GM12891 (cell line): ENCODE results near the gene AKAP7.

ENCODE experiments used
- DNase-seq: peaks from one replicate; pipeline ENCODE4 v3.0.0; 2011; ENCODE audit warnings: low spot score; ENCODE audit not compliant: insufficient read length
- FAIRE-seq: peaks from 2 replicates; lab custom pipeline; 2011; peaks lifted over from hg19 to GRCh38; lab: Jason Lieb, UNC
- PAX5 ChIP-seq: IDR thresholded peaks from 2 replicates; pipeline ENCODE4 v1.6.1; 2011; ENCODE audit warnings: low read length, moderate library complexity, mild to moderate bottlenecking; ENCODE audit not compliant: insufficient read depth, severe bottlenecking
- POLR2A ChIP-seq: IDR thresholded peaks from 2 replicates; pipeline ENCODE4 v1.6.1; 2011; ENCODE audit warnings: low read depth, low read length, control low read depth
- POLR2AphosphoS5 ChIP-seq: IDR thresholded peaks from 2 replicates; pipeline ENCODE4 v1.6.1; 2011; ENCODE audit warnings: low read depth, low read length, control low read depth
- POU2F2 ChIP-seq: IDR thresholded peaks from 2 replicates; pipeline ENCODE4 v1.6.1; 2011; ENCODE audit warnings: low read depth, mild to moderate bottlenecking, control low read depth, low read length, moderate library complexity
- SPI1 ChIP-seq: IDR thresholded peaks from 2 replicates; pipeline ENCODE4 v1.6.1; 2011; ENCODE audit warnings: low read depth, low read length, control low read depth
- TAF1 ChIP-seq: IDR thresholded peaks from 2 replicates; pipeline ENCODE4 v1.6.1; 2011; ENCODE audit warnings: low read depth, low read length, control low read depth

Gene AKAP7

GRCh38 chr6:131163886-131164285 lies 28.6 kb downstream of the AKAP7 start:
- FAIRE-seq = no peak
- no peak for TF ChIP-seq SPI1
- TF ChIP-seq POLR2A = no peak
- TF ChIP-seq POU2F2 = no peak
- no peak for TF ChIP-seq POLR2AphosphoS5
- TF ChIP-seq PAX5 = no peak
- TF ChIP-seq TAF1 = no peak

GRCh38 chr6:131164506-131164905 lies 29.2 kb downstream of the AKAP7 start:
- FAIRE-seq = no peak
- DNase-seq = no peak
- TF ChIP-seq POLR2A (no peak), POU2F2 (no peak)

More at GRCh38 chr6:131163886-131164285, 28.6 kb downstream of the AKAP7 start:
- no peak for DNase-seq

GRCh38 chr6:131167773-131168172 lies 32.5 kb downstream of the AKAP7 start:
- TF ChIP-seq PAX5 (no peak), POLR2A (no peak), TAF1 (no peak), SPI1 (no peak), POU2F2 (no peak), POLR2AphosphoS5 (no peak)
- DNase-seq = no peak
- FAIRE-seq = no peak

GRCh38 chr6:131169613-131170012 lies 34.3 kb downstream of the AKAP7 start:
- DNase-seq = no peak
- TF ChIP-seq TAF1 (no peak), SPI1 (no peak), PAX5 (no peak), POU2F2 (no peak), POLR2AphosphoS5 (no peak), POLR2A (no peak)
- FAIRE-seq = no peak

- DNase-seq = no peak
- TF ChIP-seq PAX5 = no peak
- no peak for TF ChIP-seq TAF1
- no peak for TF ChIP-seq POLR2AphosphoS5
- TF ChIP-seq SPI1 = no peak
- TF ChIP-seq POU2F2 = no peak
- TF ChIP-seq POLR2A = no peak
- no peak for FAIRE-seq
Observed at GRCh38 chr6:131172222-131172621, 37.0 kb downstream of the AKAP7 start.

- DNase-seq = no peak
- no peak for FAIRE-seq
- no peak for TF ChIP-seq PAX5
- no peak for TF ChIP-seq POLR2A
- TF ChIP-seq POLR2AphosphoS5 = no peak
- TF ChIP-seq TAF1 = no peak
- no peak for TF ChIP-seq POU2F2
- TF ChIP-seq SPI1 = no peak
Observed at GRCh38 chr6:131173680-131174079, 38.4 kb downstream of the AKAP7 start.

- FAIRE-seq = no peak
- TF ChIP-seq POLR2A (no peak), TAF1 (no peak), POLR2AphosphoS5 (no peak), PAX5 (no peak), SPI1 (no peak), POU2F2 (no peak)
- no peak for DNase-seq
Observed at GRCh38 chr6:131175564-131175963, 40.3 kb downstream of the AKAP7 start.

- no peak for FAIRE-seq
- DNase-seq = no peak
- TF ChIP-seq PAX5 (no peak), TAF1 (no peak), POLR2A (no peak)
Observed at GRCh38 chr6:131177996-131178395, 42.7 kb downstream of the AKAP7 start.

- DNase-seq (no peak), FAIRE-seq (no peak)
- TF ChIP-seq POU2F2 (no peak), TAF1 (no peak), SPI1 (no peak), POLR2AphosphoS5 (no peak), PAX5 (no peak), POLR2A (no peak)
Observed at GRCh38 chr6:131182991-131183425, 47.7 kb downstream of the AKAP7 start.

GRCh38 chr6:131183427-131184095 lies 48.3 kb downstream of the AKAP7 start:
- TF ChIP-seq SPI1 = no peak
- no peak for TF ChIP-seq TAF1
- TF ChIP-seq POLR2AphosphoS5 = no peak
- no peak for TF ChIP-seq PAX5
- TF ChIP-seq POU2F2 = no peak
- TF ChIP-seq POLR2A = no peak
- FAIRE-seq (no peak), DNase-seq (no peak)
